ENCODE measurements around the gene PDPK1. TPM values are rescaled to one million over a fixed set of nuclear protein-coding genes. Genes with fewer than 3 reads are reported as not detected.

PDPK1 gene
- total and polyA plus RNA-seq, 2 donors from 2014 or later = 14.3 to 52.3 TPM

DNA sequence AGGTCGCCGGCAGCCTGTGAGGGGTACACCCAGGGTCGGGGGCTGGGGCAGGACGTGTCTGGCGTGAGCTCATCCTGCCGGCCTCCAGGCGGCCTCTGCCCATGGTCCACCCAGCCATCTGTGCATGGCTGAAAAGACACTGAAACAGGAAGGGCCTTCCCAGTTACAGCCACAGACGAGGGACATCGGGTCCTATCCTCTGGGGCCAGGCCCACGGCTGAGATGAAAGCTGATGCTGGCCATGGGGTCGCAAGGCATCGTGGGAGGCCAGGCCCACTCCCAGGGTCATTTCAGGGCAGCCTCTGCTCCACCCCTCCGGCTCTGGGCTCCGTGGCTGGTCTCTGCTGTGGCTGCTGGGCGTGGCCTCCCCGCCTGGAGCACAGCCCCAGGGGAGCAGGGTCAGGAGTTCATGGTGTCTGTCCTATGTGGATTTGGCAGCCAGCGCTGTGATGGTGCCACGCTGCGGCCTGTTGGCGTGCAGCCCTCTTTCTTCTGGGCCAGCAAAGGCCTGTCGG lies 40.6 kb upstream of the PDPK1 start:
- Histone ChIP-seq H3K36me3 (ENCODE audit: control insufficient read depth in 2 of 3, insufficient read depth in 3 of 3, low read length in 3 of 3) (no peaks in the 10 kb centered on the region), H3K4me3 (ENCODE audit: low read length in 3 of 3) (no peak overlapping the region), H3K4me1 (ENCODE audit: control insufficient read depth in 2 of 3, insufficient read depth in 2 of 3, low read depth in 1 of 3, low read length in 3 of 3) (peaks cover 0 to 55% (median 13%) of the 10 kb centered on the region in 3 donors), H3K27ac (ENCODE audit: low read depth in 2 of 2, low read length in 2 of 2) (peak overlapping the region in 1 of 2 donors; percentile 16), H3K9me3 (ENCODE audit: control insufficient read depth in 2 of 3, insufficient read depth in 1 of 3, low read length in 3 of 3) (no peaks in the 10 kb centered on the region), H3K27me3 (ENCODE audit: control insufficient read depth, insufficient read depth, low read length) (no peaks in the 10 kb centered on the region), H3K9ac (ENCODE audit: low read length in 3 of 3) (peak overlapping the region in 1 of 3 donors; percentile 19)
- DNase-seq (peak in 2 of 5 donors; percentile 47 to 91), FAIRE-seq (no peak)
- no peak for TF ChIP-seq CTCF (IDR thresholded peaks at IDR 0.05; ENCODE audit: borderline replicate concordance, extremely low read depth, insufficient read depth)
- intact Hi-C loops (cut with DNase I) = no loop called here

DNA sequence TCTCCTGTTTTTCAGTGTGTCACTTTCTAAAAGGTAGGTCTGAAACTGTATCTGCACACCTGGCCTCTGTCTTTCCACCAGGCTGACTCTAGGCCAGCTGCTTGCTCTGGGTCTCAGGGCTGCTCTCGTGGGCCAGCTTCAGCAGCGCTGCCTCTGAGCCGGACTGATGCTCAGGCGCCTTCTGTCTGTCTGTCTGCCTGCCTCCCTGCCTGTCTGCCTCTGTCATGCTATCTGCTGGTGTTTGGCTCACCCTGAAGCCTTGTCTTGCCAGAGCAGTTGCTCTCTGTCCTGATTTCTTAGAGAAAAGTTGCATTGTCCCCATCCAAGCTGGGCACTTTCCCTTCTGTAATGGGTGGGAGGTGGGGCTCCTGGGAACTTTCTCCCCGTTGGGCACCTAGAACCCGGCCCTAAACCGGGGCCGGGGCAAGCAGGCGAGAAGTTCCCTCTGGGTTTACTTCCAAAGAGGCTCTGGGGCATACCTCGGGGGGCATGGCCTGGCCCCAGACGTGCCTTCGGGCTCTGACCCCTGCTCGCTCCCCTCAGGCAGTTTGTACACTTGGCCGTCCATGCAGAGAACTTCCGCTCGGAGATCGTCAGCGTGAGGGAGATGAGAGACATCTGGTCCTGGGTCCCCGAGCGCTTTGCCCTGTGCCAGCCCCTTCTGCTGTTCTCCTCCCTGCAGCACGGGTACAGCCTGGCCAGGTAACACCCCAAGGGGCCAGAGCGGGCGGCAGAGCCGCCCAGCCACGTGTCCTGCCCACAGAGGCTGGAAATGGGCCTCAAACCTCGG lies 39.9 kb upstream of the PDPK1 start:
- peaks cover 0 to 58% (median 13%) of the 10 kb centered on the region in 3 donors for H3K4me1 ChIP-seq (ENCODE audit: control insufficient read depth in 2 of 3, insufficient read depth in 2 of 3, low read depth in 1 of 3, low read length in 3 of 3)
- no peak overlapping the region for H3K27ac ChIP-seq (ENCODE audit: low read depth in 2 of 2, low read length in 2 of 2)
- TF ChIP-seq CTCF (IDR thresholded peaks at IDR 0.05; ENCODE audit: borderline replicate concordance, extremely low read depth, insufficient read depth) = no peak
- H3K9me3 ChIP-seq (ENCODE audit: control insufficient read depth in 2 of 3, insufficient read depth in 1 of 3, low read length in 3 of 3) = no peaks in the 10 kb centered on the region
- no peaks in the 10 kb centered on the region for H3K36me3 ChIP-seq (ENCODE audit: control insufficient read depth in 2 of 3, insufficient read depth in 3 of 3, low read length in 3 of 3)
- DNase-seq = peak in 1 of 5 donors; percentile 72
- intact Hi-C loops (cut with DNase I) = no loop called here
- no peaks in the 10 kb centered on the region for H3K27me3 ChIP-seq (ENCODE audit: control insufficient read depth, insufficient read depth, low read length)
- H3K9ac ChIP-seq (ENCODE audit: low read length in 3 of 3) = peak overlapping the region in 1 of 3 donors; percentile 19
- no peak overlapping the region for H3K4me3 ChIP-seq (ENCODE audit: low read length in 3 of 3)
- no peak for FAIRE-seq

DNA sequence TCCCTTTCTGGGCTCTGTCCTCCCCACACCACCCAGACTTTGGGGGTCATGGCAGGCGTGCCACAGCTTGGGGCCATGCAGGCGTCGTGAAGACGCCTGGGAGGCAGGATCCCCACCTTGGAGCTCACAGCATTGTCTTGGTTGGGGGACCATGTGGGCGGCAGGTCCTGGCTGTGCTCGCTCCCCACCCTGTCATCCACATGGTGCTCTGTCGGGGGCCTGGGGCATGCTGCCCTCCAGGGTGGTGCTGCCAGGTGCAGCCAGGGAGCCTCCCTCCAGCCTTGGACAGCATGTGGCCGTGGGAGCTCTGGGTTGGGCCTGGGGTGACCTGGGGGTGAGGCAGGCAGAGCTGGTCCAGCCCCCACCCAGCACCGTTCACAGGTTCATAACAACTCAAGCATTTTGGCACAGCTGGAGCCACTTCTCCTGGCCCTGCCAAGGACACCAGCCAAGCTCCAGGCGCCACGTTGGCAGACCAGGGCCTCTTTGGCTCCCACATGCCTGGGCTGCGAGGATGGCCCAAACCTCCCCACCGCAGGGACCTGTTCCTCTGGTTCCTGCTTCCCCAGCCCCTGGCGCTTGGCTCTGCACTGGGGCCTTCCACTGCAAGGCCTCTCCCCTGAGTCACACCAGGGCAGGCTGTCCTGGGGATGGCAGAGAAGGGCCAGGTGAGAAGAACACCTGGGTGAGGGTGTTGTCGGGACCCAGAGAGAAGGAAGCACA lies 39.1 kb upstream of the PDPK1 start:
- DNase-seq (peak in 2 of 5 donors; percentile 35 to 73), FAIRE-seq (no peak)
- Histone ChIP-seq H3K4me1 (ENCODE audit: control insufficient read depth in 2 of 3, insufficient read depth in 2 of 3, low read depth in 1 of 3, low read length in 3 of 3) (peaks cover 0 to 55% (median 9%) of the 10 kb centered on the region in 3 donors), H3K36me3 (ENCODE audit: control insufficient read depth in 2 of 3, insufficient read depth in 3 of 3, low read length in 3 of 3) (no peaks in the 10 kb centered on the region), H3K27ac (ENCODE audit: low read depth in 2 of 2, low read length in 2 of 2) (peak overlapping the region in 1 of 2 donors; percentile 24), H3K4me3 (ENCODE audit: low read length in 3 of 3) (no peak overlapping the region), H3K27me3 (ENCODE audit: control insufficient read depth, insufficient read depth, low read length) (no peaks in the 10 kb centered on the region), H3K9me3 (ENCODE audit: control insufficient read depth in 2 of 3, insufficient read depth in 1 of 3, low read length in 3 of 3) (no peaks in the 10 kb centered on the region), H3K9ac (ENCODE audit: low read length in 3 of 3) (no peak overlapping the region)
- TF ChIP-seq CTCF (IDR thresholded peaks at IDR 0.05; ENCODE audit: borderline replicate concordance, extremely low read depth, insufficient read depth) = no peak
- intact Hi-C loops (cut with DNase I) = no loop called here
